ENCODE measurements around the gene UQCR11.

The UQCR11 gene

GRCh38 chr19:1634242-1634937 lies 29.1 kb upstream of the UQCR11 start:
- DNase-seq = no peak

- no peak for DNase-seq
Observed at GRCh38 chr19:1633269-1633826, 28.1 kb upstream of the UQCR11 start.

GRCh38 chr19:1632462-1633268 lies 27.4 kb upstream of the UQCR11 start:
- DNase-seq = no peak

GRCh38 chr19:1631557-1632100 lies 26.4 kb upstream of the UQCR11 start:
- DNase-seq = no peak

- no peak for DNase-seq
Observed at GRCh38 chr19:1630811-1631210, 25.5 kb upstream of the UQCR11 start.

GRCh38 chr19:1630012-1630411 lies 24.8 kb upstream of the UQCR11 start:
- DNase-seq = no peak

- DNase-seq = no peak
Observed at GRCh38 chr19:1629256-1629808, 24.1 kb upstream of the UQCR11 start.

- DNase-seq = no peak
Observed at GRCh38 chr19:1627194-1627593, 21.9 kb upstream of the UQCR11 start.

- DNase-seq = no peak
Observed at GRCh38 chr19:1626417-1627010, 21.3 kb upstream of the UQCR11 start.

GRCh38 chr19:1624458-1624857 lies 19.2 kb upstream of the UQCR11 start:
- DNase-seq = peak in 1 of 2 donors; percentile 28

GRCh38 chr19:1622541-1622940 lies 17.3 kb upstream of the UQCR11 start:
- DNase-seq = no peak

- DNase-seq = no peak
Observed at GRCh38 chr19:1622007-1622406, 16.7 kb upstream of the UQCR11 start.

GRCh38 chr19:1621574-1621973 lies 16.3 kb upstream of the UQCR11 start:
- DNase-seq = no peak

GRCh38 chr19:1621021-1621420 lies 15.8 kb upstream of the UQCR11 start:
- DNase-seq = no peak

GRCh38 chr19:1620502-1620901 lies 15.2 kb upstream of the UQCR11 start:
- DNase-seq = no peak

GRCh38 chr19:1619703-1620102 lies 14.4 kb upstream of the UQCR11 start:
- no peak for DNase-seq

GRCh38 chr19:1619094-1619439 lies 13.8 kb upstream of the UQCR11 start:
- no peak for DNase-seq

- DNase-seq = no peak
Observed at GRCh38 chr19:1618157-1619093, 13.2 kb upstream of the UQCR11 start.

- DNase-seq = no peak
Observed at GRCh38 chr19:1616875-1617274, 11.6 kb upstream of the UQCR11 start.

- no peak for DNase-seq
Observed at GRCh38 chr19:1616396-1616795, 11.1 kb upstream of the UQCR11 start.

- no peak for DNase-seq
Observed at GRCh38 chr19:1615156-1615765, 10.0 kb upstream of the UQCR11 start.
